Activated naive CD4-positive, alpha-beta T cell treated with anti-CD3 and anti-CD28 coated beads, Interleukin-2, amount 50 U/mL, for 16 hours (primary cell): Measurements from ENCODE around the gene CT45A5.
A peak's percentile ranks its signal among the peaks of the same experiment; 100 is the strongest.
"Not testable (repeated sequence)": the region's sequence is repeated elsewhere in the genome, so short reads cannot be mapped to it uniquely, and the experiment has no call there.

Experiments
- DNase-seq: peaks from one replicate; pipeline ENCODE4 v3.0.0-alpha.2; 2020

The CT45A5 gene, protein sequence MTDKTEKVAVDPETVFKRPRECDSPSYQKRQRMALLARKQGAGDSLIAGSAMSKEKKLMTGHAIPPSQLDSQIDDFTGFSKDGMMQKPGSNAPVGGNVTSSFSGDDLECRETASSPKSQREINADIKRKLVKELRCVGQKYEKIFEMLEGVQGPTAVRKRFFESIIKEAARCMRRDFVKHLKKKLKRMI

DNA sequence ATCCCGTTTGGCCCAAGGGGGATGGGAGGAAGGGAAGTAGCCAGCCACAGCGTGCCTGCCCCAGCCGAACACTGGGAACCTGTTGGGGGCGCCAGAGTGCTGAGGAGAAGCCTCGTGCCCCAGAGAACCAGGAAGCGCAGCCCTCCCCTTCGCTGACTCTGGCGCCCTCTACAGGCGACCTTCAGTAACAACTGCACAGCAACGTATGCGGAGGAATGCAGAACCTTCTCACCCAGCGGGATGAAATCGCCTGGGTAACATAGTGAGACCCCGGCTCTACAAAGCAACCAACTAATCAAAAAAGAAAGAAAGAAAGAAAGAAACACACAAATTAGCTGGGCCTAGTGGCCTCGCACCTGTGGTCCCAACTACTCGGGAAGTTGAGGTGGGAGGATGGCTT lies at the start of gene CT45A5:
Gene CT45A5 (minus strand): TSS at position 101 of the 400 bp plus-strand sequence. CDS start 3,774 bp downstream, outside the sequence.
- DNase-seq: not testable (repeated sequence)

DNA sequence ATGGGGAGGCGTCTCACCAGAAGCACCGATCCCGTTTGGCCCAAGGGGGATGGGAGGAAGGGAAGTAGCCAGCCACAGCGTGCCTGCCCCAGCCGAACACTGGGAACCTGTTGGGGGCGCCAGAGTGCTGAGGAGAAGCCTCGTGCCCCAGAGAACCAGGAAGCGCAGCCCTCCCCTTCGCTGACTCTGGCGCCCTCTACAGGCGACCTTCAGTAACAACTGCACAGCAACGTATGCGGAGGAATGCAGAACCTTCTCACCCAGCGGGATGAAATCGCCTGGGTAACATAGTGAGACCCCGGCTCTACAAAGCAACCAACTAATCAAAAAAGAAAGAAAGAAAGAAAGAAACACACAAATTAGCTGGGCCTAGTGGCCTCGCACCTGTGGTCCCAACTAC lies 34.6 kb upstream of the CT45A5 start, which contains the start of gene CT45A2:
Gene CT45A2 (minus strand): TSS at position 101 of the 400 bp plus-strand sequence. CDS start 3,747 bp downstream, outside the sequence.
- DNase-seq: not testable (repeated sequence)

DNA sequence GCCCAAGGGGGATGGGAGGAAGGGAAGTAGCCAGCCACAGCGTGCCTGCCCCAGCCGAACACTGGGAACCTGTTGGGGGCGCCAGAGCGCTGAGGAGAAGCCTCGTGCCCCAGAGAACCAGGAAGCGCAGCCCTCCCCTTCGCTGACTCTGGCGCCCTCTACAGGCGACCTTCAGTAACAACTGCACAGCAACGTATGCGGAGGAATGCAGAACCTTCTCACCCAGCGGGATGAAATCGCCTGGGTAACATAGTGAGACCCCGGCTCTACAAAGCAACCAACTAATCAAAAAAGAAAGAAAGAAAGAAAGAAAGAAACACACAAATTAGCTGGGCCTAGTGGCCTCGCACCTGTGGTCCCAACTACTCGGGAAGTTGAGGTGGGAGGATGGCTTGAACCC lies 17.4 kb upstream of the CT45A5 start, which contains the start of gene CT45A6:
Gene CT45A6 (minus strand): TSS at position 101 of the 400 bp plus-strand sequence. CDS start 3,794 bp downstream, outside the sequence.
- DNase-seq: not testable (repeated sequence)

DNA sequence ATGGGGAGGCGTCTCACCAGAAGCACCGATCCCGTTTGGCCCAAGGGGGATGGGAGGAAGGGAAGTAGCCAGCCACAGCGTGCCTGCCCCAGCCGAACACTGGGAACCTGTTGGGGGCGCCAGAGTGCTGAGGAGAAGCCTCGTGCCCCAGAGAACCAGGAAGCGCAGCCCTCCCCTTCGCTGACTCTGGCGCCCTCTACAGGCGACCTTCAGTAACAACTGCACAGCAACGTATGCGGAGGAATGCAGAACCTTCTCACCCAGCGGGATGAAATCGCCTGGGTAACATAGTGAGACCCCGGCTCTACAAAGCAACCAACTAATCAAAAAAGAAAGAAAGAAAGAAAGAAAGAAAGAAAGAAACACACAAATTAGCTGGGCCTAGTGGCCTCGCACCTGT lies 17.2 kb downstream of the CT45A5 start, which contains the start of gene CT45A3:
Gene CT45A3 (minus strand): TSS at position 101 of the 400 bp plus-strand sequence. CDS start 3,747 bp downstream, outside the sequence.
- not testable (repeated sequence) for DNase-seq

DNA sequence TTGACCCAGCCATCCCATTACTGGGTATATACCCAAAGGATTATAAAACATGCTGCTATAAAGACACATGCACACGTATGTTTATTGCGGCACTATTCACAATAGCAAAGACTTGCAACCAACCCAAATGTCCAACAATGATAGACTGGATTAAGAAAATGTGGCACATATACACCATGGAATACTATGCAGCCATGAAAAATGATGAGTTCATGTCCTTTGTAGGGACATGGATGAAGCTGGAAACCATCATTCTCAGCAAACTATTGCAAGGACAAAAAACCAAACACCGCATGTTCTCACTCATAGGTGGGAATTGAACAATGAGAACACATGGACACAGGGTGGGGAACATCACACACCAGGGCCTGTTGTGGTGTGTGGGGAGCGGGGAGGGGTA lies 40.6 kb downstream of the CT45A5 start:
- not testable (repeated sequence) for DNase-seq

DNA sequence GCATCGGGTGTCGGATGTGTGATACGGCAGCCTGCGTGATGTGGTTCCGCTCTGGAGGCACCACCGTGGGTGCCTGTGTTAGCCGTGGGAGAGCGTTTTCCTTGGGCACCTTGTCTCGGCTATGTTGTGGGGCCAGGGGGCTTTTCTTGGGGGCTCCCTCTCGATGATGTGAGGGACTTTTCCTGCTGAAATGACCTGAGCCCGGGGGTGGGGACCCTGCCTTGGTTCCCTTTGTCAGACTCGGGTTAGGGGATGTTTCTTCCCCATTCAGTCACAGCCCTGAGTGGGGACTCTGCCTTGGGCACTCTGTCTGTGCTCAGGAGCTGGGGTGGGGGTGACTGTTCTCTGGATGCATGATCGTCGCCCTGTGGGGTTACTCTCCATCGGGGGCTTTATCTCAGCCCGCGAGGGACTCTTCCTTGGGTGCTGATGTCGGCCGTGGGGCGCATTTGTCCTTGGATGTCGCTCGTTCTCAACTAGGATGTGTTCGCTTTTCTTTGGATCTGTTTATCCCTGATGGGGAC lies 44.0 kb downstream of the CT45A5 start:
- no peak for DNase-seq

DNA sequence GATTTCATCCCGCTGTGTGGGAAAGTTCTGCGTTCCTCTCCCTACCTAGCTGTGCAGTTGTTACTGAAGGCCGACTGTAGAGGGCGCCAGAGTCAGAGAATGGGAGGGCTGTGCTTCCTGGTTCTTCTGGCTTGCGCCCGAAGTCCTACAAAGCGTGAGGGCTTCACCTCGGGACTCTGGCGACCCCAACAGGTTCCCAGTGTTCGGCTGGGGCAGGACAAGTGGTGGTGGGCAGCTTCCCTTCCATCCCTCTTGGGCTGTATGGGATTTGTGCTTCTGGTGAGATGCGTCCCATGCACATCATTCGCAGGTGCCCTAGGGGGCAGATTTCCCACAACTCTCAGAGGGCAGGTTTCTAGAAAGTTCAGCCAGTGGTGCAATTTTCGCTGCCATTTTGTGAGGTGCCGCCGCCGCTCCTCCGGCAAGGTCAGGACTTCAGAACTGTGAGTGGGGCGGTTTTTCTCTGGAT lies 44.6 kb downstream of the CT45A5 start:
- DNase-seq: peak; percentile 39

DNA sequence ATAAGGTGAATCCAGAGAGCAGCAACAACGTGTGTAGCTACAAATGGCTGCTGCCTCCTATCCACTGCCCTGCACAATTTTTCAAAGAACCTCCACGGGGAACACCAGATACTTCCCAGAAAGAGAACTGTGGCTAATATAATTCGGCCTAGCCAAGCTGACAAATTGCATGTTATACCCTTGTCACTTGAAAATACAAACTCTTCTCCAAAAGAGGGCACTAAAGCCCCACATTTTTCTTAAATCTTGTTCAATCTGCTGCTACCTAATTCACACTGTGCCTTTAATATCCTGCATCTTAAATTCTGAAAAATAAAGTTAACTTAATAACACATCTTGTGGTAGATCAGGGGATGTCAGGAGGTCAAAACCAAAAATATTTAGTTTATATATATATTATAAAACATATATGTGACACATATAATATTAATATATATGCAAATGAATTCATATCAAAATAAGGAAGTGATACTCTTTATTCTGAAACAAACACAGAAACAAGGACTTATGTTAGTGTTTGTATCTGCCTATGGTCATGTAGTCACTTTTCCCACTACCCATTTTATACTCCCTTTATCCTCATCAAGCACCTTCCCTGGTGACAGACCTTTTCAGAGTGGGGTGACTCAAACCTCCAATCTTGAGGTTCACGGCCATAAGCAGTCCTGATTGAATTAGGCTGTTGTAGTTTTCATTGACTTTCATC lies 47.8 kb downstream of the CT45A5 start:
- DNase-seq: no peak

DNA sequence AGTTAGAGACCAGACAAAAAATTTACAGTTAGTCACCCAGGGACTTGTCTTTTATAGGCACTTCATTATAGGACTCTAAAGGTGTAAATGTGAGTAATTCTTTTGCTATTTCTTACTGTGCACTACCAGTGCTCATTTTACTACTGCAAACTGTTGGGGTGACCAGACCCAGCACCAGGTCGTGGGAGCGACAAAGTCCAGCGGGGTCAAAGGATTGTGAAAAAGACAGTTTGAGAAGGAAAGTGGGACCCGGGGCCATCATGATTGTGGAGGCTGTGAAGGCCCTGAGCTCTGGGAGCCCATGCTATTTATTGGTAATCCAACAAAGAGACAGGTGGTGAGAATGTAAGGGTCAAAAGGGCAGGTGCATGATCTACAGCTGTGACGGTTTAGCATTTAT lies 50.6 kb downstream of the CT45A5 start:
- not testable (repeated sequence) for DNase-seq
